Breast epithelium (tissue), 4 donors: Measurements from ENCODE around the gene ATXN7L1. TPM values are rescaled to one million over a fixed set of nuclear protein-coding genes. Genes with fewer than 3 reads are reported as not detected.

Experiments
- DNase-seq, 2 donors: peaks; one replicate each; pipeline ENCODE4 v3.0.0-alpha.2; 2019; ENCODE audit warnings: low spot score in 2 of 2
- H3K27ac ChIP-seq, 2 donors: fragments of 200-600 bp; sonication (generic) in 1 of 2; one replicate each; pipeline ENCODE4 v1.5.1; 2016 to 2019; ENCODE audit warnings: mild to moderate bottlenecking in 1 of 2
- H3K27me3 ChIP-seq, 2 donors: fragments of 200-600 bp; sonication (generic) in 1 of 2; one replicate each; pipeline versions ENCODE4 v1.5.1 to v1.6.0; 2017 to 2019; ENCODE audit warnings: control low read depth in 1 of 2, mild to moderate bottlenecking in 1 of 2
- H3K36me3 ChIP-seq: fragments of 200-600 bp; one replicate; pipeline ENCODE4 v1.5.1; 2019
- H3K4me1 ChIP-seq, 2 donors: fragments of 200-600 bp; sonication (generic); one replicate each; pipeline ENCODE4 v1.5.1; 2016 to 2019; ENCODE audit warnings: control low read depth in 1 of 2
- H3K4me3 ChIP-seq, 3 donors: fragments of 200-600 bp; sonication (generic); 1 replicate in 2 of 3; 2 replicates in 1 of 3; pipeline ENCODE4 v1.5.1; 2016 to 2019; ENCODE audit warnings: mild to moderate bottlenecking in 3 of 3, moderate library complexity in 2 of 3
- H3K9me3 ChIP-seq, 2 donors: fragments of 200-600 bp; sonication (generic) in 1 of 2; one replicate each; pipeline ENCODE4 v1.5.1; 2016 to 2019; ENCODE audit warnings: control low read depth in 1 of 2
- CTCF ChIP-seq, 3 donors: fragments of 450-650 bp; IDR thresholded peaks; one replicate each; pipeline ENCODE4 v1.5.1; 2016 to 2017; ENCODE audit warnings: antibody characterized with exemption in 3 of 3, mild to moderate bottlenecking in 3 of 3, moderate library complexity in 3 of 3
- POLR2A ChIP-seq: fragments of 450-650 bp; IDR thresholded peaks from one replicate; pipeline ENCODE4 v1.6.1; 2016; ENCODE audit warnings: antibody characterized with exemption, mild to moderate bottlenecking, moderate library complexity
- POLR2AphosphoS5 ChIP-seq, 3 donors: sonication (generic); formaldehyde crosslinking; IDR thresholded peaks; one replicate each; pipeline ENCODE4 v1.6.1; 2017; ENCODE audit warnings: antibody characterized with exemption in 3 of 3
- intact Hi-C: fragments of 100-400 bp; cut with DNase I; formaldehyde crosslinking; loops from one replicate; pipeline ENCODE4 v1.15.1; 2023; ENCODE audit warnings: low total_unique reads
- total RNA-seq, 3 donors: library from RNA; depleted of rRNA; stranded (reverse); fragments of >200 nt; gene quantifications; one replicate each; pipeline ENCODE4 v1.1.0, GENCODE V29; 2016

Gene ATXN7L1
- total RNA-seq, 3 donors from 2014 or later: 10.7 to 18.4 (median 12.5) TPM

GRCh38 chr7:105796365-105796764 lies 80.0 kb downstream of the ATXN7L1 start:
- Histone ChIP-seq H3K4me1 (no peaks in the 10 kb centered on the region), H3K9me3 (no peaks in the 10 kb centered on the region), H3K4me3 (no peak overlapping the region), H3K27me3 (no peaks in the 10 kb centered on the region), H3K36me3 (no peaks in the 10 kb centered on the region), H3K27ac (no peak overlapping the region)
- no peak for DNase-seq
- no peak for TF ChIP-seq CTCF (IDR thresholded peaks at IDR 0.05)
- no peak for TF ChIP-seq POLR2AphosphoS5 (IDR thresholded peaks at IDR 0.05)
- TF ChIP-seq POLR2A: no peak
- intact Hi-C loops: no loop called here

- H3K4me3 ChIP-seq: no peak overlapping the region
- intact Hi-C loops: no loop called here
- no peak for DNase-seq
Observed at GRCh38 chr7:105794741-105795729, 81.4 kb downstream of the ATXN7L1 start.

GRCh38 chr7:105792488-105793370 lies 83.7 kb downstream of the ATXN7L1 start:
- Histone ChIP-seq H3K4me1 (no peaks in the 10 kb centered on the region), H3K36me3 (no peaks in the 10 kb centered on the region)
- intact Hi-C loops: no loop called here

More at GRCh38 chr7:105794741-105795729, 81.4 kb downstream of the ATXN7L1 start:
- Histone ChIP-seq H3K27me3 (no peaks in the 10 kb centered on the region), H3K4me1 (no peaks in the 10 kb centered on the region), H3K9me3 (no peaks in the 10 kb centered on the region), H3K36me3 (no peaks in the 10 kb centered on the region), H3K27ac (no peak overlapping the region)
- TF ChIP-seq POLR2AphosphoS5 (IDR thresholded peaks at IDR 0.05): no peak
- no peak for TF ChIP-seq CTCF (IDR thresholded peaks at IDR 0.05)
- TF ChIP-seq POLR2A: no peak

GRCh38 chr7:105791926-105792325 lies 84.5 kb downstream of the ATXN7L1 start:
- DNase-seq: no peak
- no peaks in the 10 kb centered on the region for H3K4me1 ChIP-seq
- no peak overlapping the region for H3K27ac ChIP-seq
- H3K4me3 ChIP-seq: no peak overlapping the region
- intact Hi-C loops: no loop called here
- no peaks in the 10 kb centered on the region for H3K27me3 ChIP-seq
- no peaks in the 10 kb centered on the region for H3K9me3 ChIP-seq
- TF ChIP-seq POLR2AphosphoS5 (IDR thresholded peaks at IDR 0.05): no peak
- no peak for TF ChIP-seq CTCF (IDR thresholded peaks at IDR 0.05)
- no peak for TF ChIP-seq POLR2A
- H3K36me3 ChIP-seq: no peaks in the 10 kb centered on the region

More at GRCh38 chr7:105792488-105793370, 83.7 kb downstream of the ATXN7L1 start:
- Histone ChIP-seq H3K4me3 (no peak overlapping the region), H3K27me3 (no peaks in the 10 kb centered on the region), H3K27ac (no peak overlapping the region), H3K9me3 (no peaks in the 10 kb centered on the region)
- no peak for DNase-seq
- TF ChIP-seq POLR2AphosphoS5 (IDR thresholded peaks at IDR 0.05) (no peak), POLR2A (no peak), CTCF (IDR thresholded peaks at IDR 0.05) (no peak)
